H1 (cell line): ENCODE data around the gene P2RY13. TPM values are rescaled to one million over a fixed set of nuclear protein-coding genes. Genes with fewer than 3 reads are reported as not detected.

Experiments
- CTCF ChIA-PET: fragments of 300-600 bp; sonication (Branson Sonifier 250); formaldehyde crosslinking; loops from one replicate; lab custom pipeline; 2021; ENCODE audit not compliant: partially characterized antibody; lab: Charles Lee
- POLR2A ChIA-PET: fragments of 300-600 bp; sonication (Branson Sonifier 250); formaldehyde crosslinking; loops from one replicate; lab custom pipeline; 2021; ENCODE audit warnings: inconsistent platforms; ENCODE audit not compliant: partially characterized antibody; lab: Charles Lee
- DNase-seq, 2 experiments: peaks; one replicate each; pipeline versions ENCODE4 v3.0.0 to v3.0.0-alpha.2; 2010 to 2022; ENCODE audit warnings: low spot score in 2 of 2, low read depth in 1 of 2, mixed read lengths in 1 of 2
- FAIRE-seq: peaks from 2 replicates; lab custom pipeline; 2011; peaks lifted over from hg19 to GRCh38; lab: Jason Lieb, UNC
- H2AFZ ChIP-seq: 2 replicates; pipeline ENCODE4 v1.8.1; 2012; ENCODE audit warnings: low read length, inconsistent platforms
- H2AK5ac ChIP-seq: 2 replicates; pipeline ENCODE4 v1.6.1; 2013; ENCODE audit warnings: low read depth, low read length
- H2BK120ac ChIP-seq: replicated peaks from 2 replicates; pipeline ENCODE3; 2013; ENCODE audit warnings: low read depth, low read length, inconsistent platforms
- H2BK12ac ChIP-seq: 2 replicates; pipeline ENCODE4 v1.6.1; 2013; ENCODE audit warnings: low read depth, low read length
- H2BK15ac ChIP-seq: 2 replicates; pipeline ENCODE4 v1.6.1; 2013; ENCODE audit warnings: low read length
- H2BK20ac ChIP-seq: 2 replicates; pipeline ENCODE4 v1.6.1; 2013; ENCODE audit warnings: low read length
- H2BK5ac ChIP-seq: 2 replicates; pipeline ENCODE4 v1.6.1; 2013; ENCODE audit warnings: low read depth, low read length
- H3K14ac ChIP-seq: 2 replicates; pipeline ENCODE4 v1.6.1; 2013; ENCODE audit warnings: inconsistent platforms; ENCODE audit not compliant: insufficient read length
- H3K18ac ChIP-seq: 2 replicates; pipeline ENCODE4 v1.6.1; 2013; ENCODE audit warnings: low read length; ENCODE audit errors: extremely low read depth
- H3K23ac ChIP-seq: 2 replicates; pipeline ENCODE4 v1.6.1; 2013; ENCODE audit warnings: inconsistent platforms; ENCODE audit not compliant: insufficient read length
- H3K23me2 ChIP-seq: 2 replicates; pipeline ENCODE4 v1.6.1; 2013; ENCODE audit warnings: low read depth, low read length
- H3K27ac ChIP-seq: 2 replicates; pipeline ENCODE4 v1.6.1; 2011; ENCODE audit warnings: low read depth, low read length, inconsistent platforms
- H3K27me3 ChIP-seq, 4 experiments: replicated peaks in 1 of 4; 1 replicate in 1 of 4; 2 replicates in 3 of 4; pipeline versions ENCODE4 v1.6.1 to v1.8.1; 2011 to 2013; ENCODE audit warnings: low read length in 3 of 4, mild to moderate bottlenecking in 3 of 4, inconsistent platforms in 2 of 4, mixed read lengths in 2 of 4, moderate library complexity in 1 of 4; ENCODE audit not compliant: control insufficient read depth in 3 of 4, insufficient read depth in 3 of 4; ENCODE audit errors: extremely low read depth in 1 of 4
- H3K36me3 ChIP-seq, 4 experiments: 2 replicates each; pipeline versions ENCODE4 v1.6.1 to v1.8.1; 2011 to 2013; ENCODE audit warnings: mild to moderate bottlenecking in 4 of 4, low read length in 3 of 4, moderate library complexity in 2 of 4, control low read depth in 1 of 4, inconsistent platforms in 1 of 4; ENCODE audit not compliant: insufficient read depth in 4 of 4, control insufficient read depth in 2 of 4
- H3K4ac ChIP-seq: replicated peaks from 2 replicates; pipeline ENCODE3; 2013; ENCODE audit warnings: low read length, low read depth, mixed read lengths, inconsistent platforms; ENCODE audit not compliant: insufficient read length
- H3K4me1 ChIP-seq, 4 experiments: replicated peaks in 1 of 4; 1 replicate in 1 of 4; 2 replicates in 3 of 4; pipeline versions ENCODE4 v1.6.1 to v1.8.1; 2011 to 2013; ENCODE audit warnings: low read length in 3 of 4, inconsistent platforms in 2 of 4, mixed read lengths in 1 of 4; ENCODE audit not compliant: insufficient read depth in 4 of 4, control insufficient read depth in 3 of 4
- H3K4me2 ChIP-seq, 2 experiments: 2 replicates each; pipeline versions ENCODE4 v1.6.1 to v1.8.1; 2011 to 2013; ENCODE audit warnings: low read depth in 2 of 2, low read length in 2 of 2, control low read depth in 1 of 2, inconsistent platforms in 1 of 2, mild to moderate bottlenecking in 1 of 2; ENCODE audit not compliant: insufficient read depth in 1 of 2
- H3K4me3 ChIP-seq, 4 experiments: fragments of 200-600, 300-600 bp in 1 of 4; sonication (generic), shearing (Covaris generic), sonication (Bioruptor Twin) in 1 of 4; 2 replicates each; pipeline versions ENCODE4 v1.5.1 to v1.8.1; 2011 to 2016; ENCODE audit warnings: low read length in 4 of 4, low read depth in 3 of 4, control low read depth in 2 of 4, inconsistent platforms in 2 of 4, mild to moderate bottlenecking in 2 of 4, mixed read lengths in 1 of 4, moderate library complexity in 1 of 4; ENCODE audit not compliant: insufficient read depth in 2 of 4; ENCODE audit errors: extremely low read depth in 1 of 4
- H3K56ac ChIP-seq: replicated peaks from 2 replicates; pipeline ENCODE3; 2013; ENCODE audit warnings: low read depth, mild to moderate bottlenecking, mixed read lengths, low read length, inconsistent platforms; ENCODE audit not compliant: insufficient read length
- H3K79me1 ChIP-seq: 2 replicates; pipeline ENCODE4 v1.6.1; 2013; ENCODE audit warnings: low read depth, low read length, control low read depth
- H3K79me2 ChIP-seq, 2 experiments: 2 replicates each; pipeline versions ENCODE4 v1.6.1 to v1.8.1; 2012 to 2013; ENCODE audit warnings: low read length in 2 of 2, mild to moderate bottlenecking in 2 of 2, inconsistent platforms in 1 of 2; ENCODE audit not compliant: insufficient read depth in 2 of 2, control insufficient read depth in 1 of 2
- H3K9ac ChIP-seq, 4 experiments: replicated peaks in 1 of 4; 1 replicate in 1 of 4; 2 replicates in 3 of 4; pipeline versions ENCODE4 v1.6.1 to v1.8.1; 2011 to 2013; ENCODE audit warnings: low read depth in 3 of 4, low read length in 3 of 4, control low read depth in 2 of 4, mild to moderate bottlenecking in 2 of 4, moderate library complexity in 2 of 4, inconsistent platforms in 1 of 4; ENCODE audit errors: extremely low read depth in 1 of 4
- H3K9me3 ChIP-seq, 2 experiments: 2 replicates each; pipeline versions ENCODE4 v1.6.1 to v1.8.1; 2012 to 2013; ENCODE audit warnings: mild to moderate bottlenecking in 2 of 2, moderate library complexity in 2 of 2, control low read depth in 1 of 2, inconsistent platforms in 1 of 2, low read depth in 1 of 2, low read length in 1 of 2, mixed read lengths in 1 of 2; ENCODE audit not compliant: insufficient read depth in 2 of 2
- H4K20me1 ChIP-seq, 2 experiments: replicated peaks in 1 of 2; 2 replicates each; pipeline versions ENCODE3 to v1.8.1; 2011 to 2013; ENCODE audit warnings: inconsistent platforms in 2 of 2, low read length in 2 of 2, mild to moderate bottlenecking in 1 of 2; ENCODE audit not compliant: insufficient read depth in 2 of 2, control insufficient read depth in 1 of 2
- H4K5ac ChIP-seq: 2 replicates; pipeline ENCODE4 v1.6.1; 2013; ENCODE audit warnings: low read length, low read depth, mixed read lengths, inconsistent platforms; ENCODE audit not compliant: insufficient read length
- H4K8ac ChIP-seq: 2 replicates; pipeline ENCODE4 v1.8.0; 2013; ENCODE audit warnings: mild to moderate bottlenecking, moderate library complexity, low read length, inconsistent platforms; ENCODE audit not compliant: insufficient read depth; ENCODE audit errors: extremely low read depth
- H4K91ac ChIP-seq: replicated peaks from 2 replicates; pipeline ENCODE3; 2013; ENCODE audit warnings: low read length, mixed read lengths, inconsistent platforms; ENCODE audit not compliant: insufficient read length
- CEBPB ChIP-seq: IDR thresholded peaks from 2 replicates; pipeline ENCODE4 v1.6.1; 2012; ENCODE audit warnings: low read depth, low read length
- CTBP2 ChIP-seq: IDR thresholded peaks from 2 replicates; pipeline ENCODE4 v1.7.0; 2011; ENCODE audit warnings: borderline replicate concordance, mild to moderate bottlenecking, moderate library complexity, mixed read lengths, low read length; ENCODE audit not compliant: insufficient read depth, insufficient read length
- HDAC6 ChIP-seq: IDR thresholded peaks from one replicate; pipeline ENCODE4 v1.7.1; 2012; ENCODE audit warnings: low read depth, mild to moderate bottlenecking, inconsistent platforms, low read length, moderate library complexity
- POLR2A ChIP-seq, 2 experiments: IDR thresholded peaks; 1 replicate in 1 of 2; 2 replicates in 1 of 2; pipeline ENCODE4 v1.6.1; 2011; ENCODE audit warnings: low read depth in 2 of 2, low read length in 2 of 2, mild to moderate bottlenecking in 2 of 2; ENCODE audit errors: control extremely low read depth in 1 of 2
- SP2 ChIP-seq: IDR thresholded peaks from 2 replicates; pipeline ENCODE4 v1.6.1; 2012; ENCODE audit warnings: mild to moderate bottlenecking, low read length, inconsistent platforms
- USF2 ChIP-seq: IDR thresholded peaks from 2 replicates; pipeline ENCODE4 v1.6.1; 2011; ENCODE audit warnings: low read length, improper control_type of control experiment
- WGBS, 2 experiments: shearing (Covaris generic) in 1 of 2; methylation state at CpG; one replicate each; pipeline versions ENCODE4 v1.1.6 to v1.1.7; 2013 to 2015; ENCODE audit warnings: low lambda C conversion rate in 2 of 2, mixed read lengths in 2 of 2, inconsistent platforms in 1 of 2, low coverage in 1 of 2, missing lambda C conversion rate in 1 of 2; ENCODE audit not compliant: insufficient replicate concordance in 2 of 2, insufficient coverage in 1 of 2, insufficient read length in 1 of 2; ENCODE audit errors: extremely low coverage in 1 of 2, missing lambda C conversion rate in 1 of 2; 5-methylcytosine and 5-hydroxymethylcytosine counted together
- polyA plus RNA-seq, 7 experiments: library from polyadenylated mRNA; depleted of rRNA in 3 of 7; stranded (reverse) in 5 of 7; unstranded in 2 of 7; fragments of >200 nt in 5 of 7; fragments of 200-250 nt in 2 of 7; gene quantifications; 1 replicate in 5 of 7; 2 replicates in 1 of 7; 4 replicates in 1 of 7; pipeline versions ENCODE4 v1.2.1 to v1.2.3, GENCODE V29; 2011 to 2013; ENCODE audit warnings: missing spikeins in 2 of 7, mixed read lengths in 2 of 7
- total RNA-seq: library from RNA; stranded (reverse); fragmentation: NEBNext Ultra II Directional; extraction: Animal tissue kit (Norgen Biotek cat#: 25700); gene quantifications from 2 replicates; pipeline ENCODE4 v1.2.1, GENCODE V29; 2021

P2RY13 gene
- total and polyA plus RNA-seq, 2 of the 8 experiments (the other 6 are each of a cell fraction or from before 2014, with no cell fraction given), result not detected

- Histone ChIP-seq H2BK120ac (no peak overlapping the region), H2AFZ (no peak overlapping the region), H3K27me3 (0 out of 7 replicates have a peak, but pooled peaks cover 0 to 3% (median 0%) of the 10 kb centered on the region in 4 experiments), H3K79me1 (no peaks in the 10 kb centered on the region), H3K4me2 (no peak overlapping the region), H3K79me2 (no peaks in the 10 kb centered on the region), H3K4ac (no peak overlapping the region), H3K18ac (no peak overlapping the region), H2AK5ac (no peak overlapping the region), H3K4me3 (no peak overlapping the region), H3K14ac (no peak overlapping the region), H3K27ac (no peak overlapping the region), H3K23ac (no peak overlapping the region), H2BK15ac (no peak overlapping the region), H3K9me3 (no peaks in the 10 kb centered on the region), H2BK5ac (no peak overlapping the region), H4K91ac (no peak overlapping the region), H2BK20ac (no peak overlapping the region), H2BK12ac (no peak overlapping the region; the same call in 1 of the 2 replicates), H4K20me1 (peaks cover 0 to 2% of the 10 kb centered on the region in 2 experiments), H3K23me2 (no peaks in the 10 kb centered on the region), H3K4me1 (peaks cover 7 to 28% (median 16%) of the 10 kb centered on the region in 4 experiments), H4K8ac (no peak overlapping the region), H3K9ac (no peak overlapping the region), H4K5ac (no peak overlapping the region), H3K36me3 (no peaks in the 10 kb centered on the region), H3K56ac (no peak overlapping the region)
- no peak for DNase-seq
- ChIA-PET CTCF (interaction anchor here (0.7 to 2.6 kb wide), 11 partner anchors 10 to 130 kb away, joined by 3 to 8 read pairs (median 4); partner anchors contain the start of gene GPR87), POLR2A (no interaction called here)
- TF ChIP-seq SP2 (no peak), CTBP2 (no peak), POLR2A (IDR thresholded peaks at IDR 0.05; ENCODE audit: control extremely low read depth in 1 of 2, low read depth in 2 of 2, low read length in 2 of 2) (no peak), HDAC6 (no peak), USF2 (no peak), CEBPB (no peak)
- WGBS, 2 experiments, result 89% methylated on average over 4 of the region's 4 CpGs; no CpG with 5 or more reads in 1 of the 2 experiments
- no peak for FAIRE-seq
Measured at GRCh38 chr3:151305775-151306151, 23.6 kb downstream of the P2RY13 start.
